ENCODE data around the gene MID1IP1. TPM values are rescaled to one million over a fixed set of nuclear protein-coding genes. Genes with fewer than 3 reads are reported as not detected.

Gene MID1IP1
- total RNA-seq, 1 donor = 61.2 TPM

DNA sequence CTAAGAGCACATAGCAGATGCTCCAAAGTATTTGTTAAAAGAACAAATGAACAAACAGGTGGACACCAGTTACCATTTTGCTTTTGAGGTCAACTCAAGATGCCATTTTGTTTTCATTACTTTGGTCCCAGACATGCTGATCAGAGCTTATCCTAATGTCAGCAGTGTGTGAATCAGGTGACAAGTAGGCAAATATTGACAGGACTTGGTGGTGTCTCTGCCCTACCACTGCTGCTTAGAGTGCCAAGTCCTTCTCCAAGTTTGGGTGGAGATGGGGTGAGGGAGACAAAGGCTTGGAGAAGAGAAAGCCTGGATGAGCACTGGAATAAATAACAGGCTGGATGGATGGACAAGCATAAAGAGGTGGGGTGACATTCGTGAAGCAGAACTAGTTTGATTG lies 38.7 kb downstream of the MID1IP1 start:
- Histone ChIP-seq H3K27me3 (ENCODE audit: insufficient read depth, low read length) (no peaks in the 10 kb centered on the region), H3K4me3 (ENCODE audit: low read length) (no peak overlapping the region), H3K9me3 (ENCODE audit: low read depth, low read length) (no peaks in the 10 kb centered on the region), H3K4me1 (ENCODE audit: insufficient read depth, low read length) (no peaks in the 10 kb centered on the region)

- no peaks in the 10 kb centered on the region for H3K27me3 ChIP-seq (ENCODE audit: insufficient read depth, low read length)
- no peak overlapping the region for H3K4me3 ChIP-seq (ENCODE audit: low read length)
- no peaks in the 10 kb centered on the region for H3K4me1 ChIP-seq (ENCODE audit: insufficient read depth, low read length)
- no peaks in the 10 kb centered on the region for H3K9me3 ChIP-seq (ENCODE audit: low read depth, low read length)
Measured at GRCh38 chrX:38841750-38842149, 40.5 kb downstream of the MID1IP1 start.

GRCh38 chrX:38845426-38845825 lies 44.2 kb downstream of the MID1IP1 start:
- Histone ChIP-seq H3K4me1 (ENCODE audit: insufficient read depth, low read length) (no peaks in the 10 kb centered on the region), H3K27me3 (ENCODE audit: insufficient read depth, low read length) (no peaks in the 10 kb centered on the region), H3K4me3 (ENCODE audit: low read length) (no peak overlapping the region), H3K9me3 (ENCODE audit: low read depth, low read length) (no peaks in the 10 kb centered on the region)

DNA sequence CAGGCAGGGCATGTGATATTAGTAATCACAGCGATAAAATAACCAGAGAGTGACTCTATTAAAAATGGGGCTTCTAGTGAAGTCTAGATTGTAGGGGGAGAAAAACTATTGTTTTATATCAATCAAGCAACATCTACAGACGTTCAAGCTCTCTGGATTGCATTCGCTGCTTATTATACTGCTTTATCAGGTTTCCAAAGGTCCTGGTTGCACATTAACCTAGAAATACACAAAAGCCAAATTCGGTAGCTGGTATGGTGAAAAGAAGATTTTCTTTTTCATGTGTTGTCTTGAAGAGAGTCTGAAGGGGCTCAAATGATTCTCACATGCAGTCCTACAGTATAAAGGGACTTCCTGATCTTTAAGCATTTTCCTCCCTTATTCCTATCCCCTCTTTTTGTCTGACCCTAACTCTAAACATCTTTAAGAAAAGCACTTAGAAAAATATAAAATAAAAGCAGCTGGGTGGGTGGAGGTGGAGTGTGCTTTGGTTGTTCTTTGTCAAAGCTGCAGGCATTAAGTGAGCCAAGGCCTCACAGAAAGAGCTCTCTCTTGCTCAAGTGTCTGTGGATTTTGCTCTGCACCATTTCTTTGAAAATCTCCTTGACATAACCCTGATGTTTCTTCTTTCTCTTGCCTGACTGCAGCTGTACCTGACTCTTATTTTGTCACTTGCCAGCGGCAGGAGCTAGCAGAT lies 46.1 kb downstream of the MID1IP1 start:
- no peak overlapping the region for H3K4me3 ChIP-seq (ENCODE audit: low read length)
- no peaks in the 10 kb centered on the region for H3K27me3 ChIP-seq (ENCODE audit: insufficient read depth, low read length)
- H3K4me1 ChIP-seq (ENCODE audit: insufficient read depth, low read length) = no peaks in the 10 kb centered on the region
- no peaks in the 10 kb centered on the region for H3K9me3 ChIP-seq (ENCODE audit: low read depth, low read length)

DNA sequence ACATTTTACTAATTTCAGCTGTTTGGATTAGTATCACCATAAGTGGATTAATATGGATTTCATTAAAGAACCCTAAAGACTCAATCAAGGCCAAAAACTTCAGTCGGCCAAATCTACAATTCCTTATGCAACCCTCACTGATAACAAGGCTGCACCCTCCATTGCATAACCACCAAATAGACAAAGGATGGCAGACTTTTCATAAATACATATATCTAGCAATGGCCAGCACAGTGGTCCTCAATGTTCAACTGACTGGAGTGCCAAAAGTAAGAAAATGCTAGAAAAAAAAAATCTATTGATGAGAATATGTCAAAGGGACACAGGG lies 46.6 kb downstream of the MID1IP1 start:
- no peaks in the 10 kb centered on the region for H3K4me1 ChIP-seq (ENCODE audit: insufficient read depth, low read length)
- H3K4me3 ChIP-seq (ENCODE audit: low read length) = no peak overlapping the region
- H3K9me3 ChIP-seq (ENCODE audit: low read depth, low read length) = no peaks in the 10 kb centered on the region
- no peaks in the 10 kb centered on the region for H3K27me3 ChIP-seq (ENCODE audit: insufficient read depth, low read length)

DNA sequence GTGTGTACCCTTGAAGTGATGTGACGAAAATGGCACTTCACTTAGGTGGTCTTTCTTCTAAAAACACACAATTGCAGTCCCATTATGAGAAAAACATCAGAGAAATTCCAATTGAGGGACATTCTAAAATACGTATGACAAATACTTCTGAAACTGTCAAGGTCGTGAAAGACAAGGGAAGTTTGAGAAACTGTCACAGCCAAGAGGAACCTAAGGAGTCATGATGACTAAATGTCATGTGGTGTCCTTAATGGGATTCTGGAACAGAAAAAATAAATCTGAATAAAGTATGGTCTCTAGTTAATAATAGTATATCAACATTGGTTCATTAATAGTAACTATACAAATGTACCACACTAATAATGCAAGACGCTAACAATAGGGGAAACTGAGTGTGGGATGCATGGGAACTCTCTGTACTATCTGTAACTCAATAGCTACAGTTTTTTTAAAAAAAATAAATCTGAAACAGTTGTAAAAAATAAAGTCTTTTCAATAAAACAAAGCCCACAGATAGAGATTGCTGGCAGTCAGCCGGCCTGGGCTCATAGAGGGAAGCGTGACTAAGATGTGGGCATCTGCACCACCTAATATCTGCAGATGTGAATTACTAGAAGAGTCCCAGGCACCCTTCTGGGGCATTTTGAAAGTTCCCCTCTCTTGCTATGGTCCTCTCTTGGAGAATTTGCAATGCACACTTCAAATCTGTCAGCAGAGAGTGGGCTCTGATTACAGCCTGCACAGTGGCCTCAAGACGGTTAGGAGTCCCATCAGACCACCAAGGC lies 47.6 kb downstream of the MID1IP1 start:
- no peak overlapping the region for H3K4me3 ChIP-seq (ENCODE audit: low read length)
- H3K4me1 ChIP-seq (ENCODE audit: insufficient read depth, low read length) = no peaks in the 10 kb centered on the region
- no peaks in the 10 kb centered on the region for H3K27me3 ChIP-seq (ENCODE audit: insufficient read depth, low read length)
- no peaks in the 10 kb centered on the region for H3K9me3 ChIP-seq (ENCODE audit: low read depth, low read length)

- H3K4me3 ChIP-seq (ENCODE audit: low read length) = no peak overlapping the region
- no peaks in the 10 kb centered on the region for H3K27me3 ChIP-seq (ENCODE audit: insufficient read depth, low read length)
- H3K9me3 ChIP-seq (ENCODE audit: low read depth, low read length) = no peaks in the 10 kb centered on the region
- H3K4me1 ChIP-seq (ENCODE audit: insufficient read depth, low read length) = no peaks in the 10 kb centered on the region
Measured at GRCh38 chrX:38850807-38851544, 49.7 kb downstream of the MID1IP1 start.

DNA sequence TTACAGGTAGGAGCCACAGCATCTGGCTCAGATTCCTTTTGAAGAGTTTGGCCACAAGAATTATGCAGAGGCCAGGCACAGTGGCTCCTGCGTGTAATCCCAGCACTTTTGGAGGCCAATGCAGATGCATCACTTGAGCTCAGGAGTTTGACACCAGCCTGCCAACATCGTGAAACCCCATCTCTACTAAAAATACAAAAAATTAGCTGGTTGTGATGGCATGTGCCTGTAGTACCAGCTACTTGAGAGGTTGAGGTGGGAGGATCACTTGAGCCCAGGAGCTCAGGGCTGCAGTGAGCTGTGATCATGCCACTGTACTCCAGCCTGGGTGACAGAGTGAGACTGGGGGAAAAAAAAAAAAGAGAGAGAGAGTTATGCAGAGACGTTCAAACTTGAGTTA lies 53.0 kb downstream of the MID1IP1 start:
- Histone ChIP-seq H3K27me3 (ENCODE audit: insufficient read depth, low read length) (no peaks in the 10 kb centered on the region), H3K4me1 (ENCODE audit: insufficient read depth, low read length) (no peaks in the 10 kb centered on the region), H3K4me3 (ENCODE audit: low read length) (no peak overlapping the region), H3K9me3 (ENCODE audit: low read depth, low read length) (no peaks in the 10 kb centered on the region)

Other genes with a start within 250 kb of the MID1IP1 start
- gene TSPAN7, start 239.9 kb upstream of the MID1IP1 start, total RNA-seq = not detected